HG03039 (cell line): ENCODE measurements around the gene THEMIS.
"Not testable (repeated sequence)": the region's sequence is repeated elsewhere in the genome, so short reads cannot be mapped to it uniquely, and the experiment has no call there.

ENCODE experiments used
- ATAC-seq: cut with Tn5 transposase; IDR thresholded peaks from one replicate; pipeline ENCODE4 v1.9.1; 2021; ENCODE audit warnings: mild to moderate bottlenecking, moderate library complexity; ENCODE audit not compliant: unreplicated experiment

The THEMIS gene

GRCh38 chr6:127812985-127813698, 87.7 kb downstream of the THEMIS start:
- ATAC-seq, result no peak

GRCh38 chr6:127811900-127812570, 88.8 kb downstream of the THEMIS start:
- ATAC-seq, result no peak

GRCh38 chr6:127807806-127808517, 92.9 kb downstream of the THEMIS start:
- no peak for ATAC-seq

- ATAC-seq, result no peak
These were observed 104.1 kb downstream of the THEMIS start for GRCh38 chr6:127796713-127797112.

DNA sequence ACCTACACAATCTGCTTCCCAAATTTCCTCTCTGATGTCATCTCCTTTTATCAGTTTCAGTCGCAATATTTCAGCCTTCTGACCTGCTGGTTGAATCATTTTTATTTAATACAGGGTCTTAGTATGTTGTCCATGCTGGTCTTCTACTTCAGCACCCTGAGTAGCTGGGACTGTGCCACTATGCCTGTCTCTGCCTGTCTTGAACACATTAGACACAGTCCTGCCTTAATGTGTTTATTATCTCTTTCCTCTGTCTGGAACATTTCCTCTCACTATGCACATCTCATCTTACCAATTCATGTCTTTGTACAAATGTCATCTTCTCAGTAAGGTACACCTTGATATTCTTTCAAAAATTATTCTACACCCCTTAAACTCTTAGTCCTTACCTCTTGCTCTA, 106.5 kb downstream of the THEMIS start:
- ATAC-seq, result no peak

- no peak for ATAC-seq
These were observed 107.5 kb downstream of the THEMIS start for GRCh38 chr6:127793396-127793795.

DNA sequence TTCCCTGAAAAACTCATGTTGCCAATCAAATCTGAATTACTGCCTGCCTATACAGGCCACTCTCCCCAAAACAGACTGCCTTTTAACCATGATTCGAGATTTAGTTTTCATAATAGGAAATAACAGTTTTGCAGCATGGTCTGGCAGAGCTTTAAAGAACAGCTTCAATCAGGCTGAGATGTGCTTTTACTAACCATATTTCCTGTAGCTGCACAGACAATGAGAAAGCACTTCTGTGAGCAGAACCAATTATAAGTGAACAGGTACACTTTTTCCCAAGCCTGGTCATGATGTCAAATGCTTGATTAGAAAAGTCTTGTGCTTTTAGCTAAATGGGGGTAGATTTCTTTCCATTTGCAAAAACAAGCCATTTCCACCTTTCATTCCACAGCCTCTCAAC, 108.2 kb downstream of the THEMIS start:
- no peak for ATAC-seq

- ATAC-seq, result no peak
These were observed 108.9 kb downstream of the THEMIS start for GRCh38 chr6:127791779-127792528.

- ATAC-seq, result no peak
These were observed 110.3 kb downstream of the THEMIS start for GRCh38 chr6:127790571-127790970.

- no peak for ATAC-seq
These were observed 114.7 kb downstream of the THEMIS start for GRCh38 chr6:127786109-127786508.

DNA sequence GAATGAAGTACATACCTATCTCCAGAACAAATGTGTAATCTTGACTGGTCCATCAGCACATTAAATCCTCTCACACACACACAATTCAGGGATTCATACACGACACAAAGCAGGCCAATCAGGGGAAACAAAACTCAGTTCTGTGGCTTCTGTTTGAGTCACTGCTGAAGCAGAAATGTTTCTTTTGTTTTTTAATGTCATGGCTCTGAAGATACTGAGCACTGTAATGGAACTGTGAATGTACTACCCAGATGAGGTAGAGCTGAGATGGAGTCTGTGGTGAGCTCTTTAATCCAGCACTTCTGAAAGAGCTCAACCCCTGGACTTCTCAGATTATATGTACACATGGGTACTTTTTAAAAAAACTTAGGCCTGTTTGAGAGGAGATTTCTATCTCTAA, 116.4 kb downstream of the THEMIS start:
- ATAC-seq, result no peak

DNA sequence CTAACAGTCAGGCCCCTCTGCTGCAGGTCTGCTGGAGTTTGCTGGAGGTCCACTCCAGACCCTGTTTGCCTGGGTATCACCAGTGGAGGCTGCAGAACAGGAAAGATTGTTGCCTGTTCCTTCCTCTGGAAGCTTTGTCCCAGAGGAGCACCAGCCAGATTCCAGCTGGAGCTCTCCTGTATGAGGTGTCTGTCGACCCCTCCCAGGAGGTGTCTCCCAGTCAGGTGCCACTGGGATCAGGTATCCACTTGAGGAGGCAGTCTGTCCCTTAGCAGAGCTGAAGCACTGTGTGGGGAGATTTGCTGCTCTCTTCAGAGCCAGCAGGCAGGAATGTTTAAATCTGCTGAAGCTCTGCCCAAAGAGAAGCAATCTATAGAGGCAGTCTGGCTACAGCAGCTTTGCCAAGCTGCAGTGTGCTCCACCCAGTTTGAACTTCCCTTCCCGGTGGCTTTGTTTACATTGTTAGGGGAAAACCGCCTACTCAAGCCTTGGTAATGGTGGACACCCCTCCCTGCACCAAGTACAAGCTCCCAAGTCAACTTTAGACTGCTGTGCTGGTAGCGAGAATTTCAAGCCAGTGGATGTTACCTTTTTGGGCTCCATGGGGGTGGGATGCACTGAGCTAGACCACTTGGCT, 119.1 kb downstream of the THEMIS start:
- ATAC-seq, result not testable (repeated sequence)

DNA sequence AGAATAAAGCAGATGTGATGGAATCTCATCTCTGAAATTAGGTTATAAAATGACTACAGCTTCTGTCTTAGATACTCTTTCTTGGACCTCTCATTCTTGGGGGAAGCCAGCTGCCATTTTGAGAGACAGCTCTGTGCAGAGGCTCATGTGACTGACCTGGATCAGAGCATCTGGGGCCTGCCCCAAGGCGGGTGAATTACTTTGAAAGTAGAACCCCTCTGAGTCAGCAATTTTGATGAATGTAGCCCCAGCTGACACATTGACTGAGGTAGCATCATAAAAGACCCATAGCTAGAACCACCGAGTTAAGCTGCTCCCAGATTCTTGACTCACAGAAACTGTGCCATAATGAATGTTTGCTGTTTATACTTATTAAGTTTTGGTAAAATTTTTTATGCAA, 124.5 kb downstream of the THEMIS start:
- ATAC-seq, result no peak

GRCh38 chr6:127775371-127775770, 125.5 kb downstream of the THEMIS start:
- no peak for ATAC-seq

DNA sequence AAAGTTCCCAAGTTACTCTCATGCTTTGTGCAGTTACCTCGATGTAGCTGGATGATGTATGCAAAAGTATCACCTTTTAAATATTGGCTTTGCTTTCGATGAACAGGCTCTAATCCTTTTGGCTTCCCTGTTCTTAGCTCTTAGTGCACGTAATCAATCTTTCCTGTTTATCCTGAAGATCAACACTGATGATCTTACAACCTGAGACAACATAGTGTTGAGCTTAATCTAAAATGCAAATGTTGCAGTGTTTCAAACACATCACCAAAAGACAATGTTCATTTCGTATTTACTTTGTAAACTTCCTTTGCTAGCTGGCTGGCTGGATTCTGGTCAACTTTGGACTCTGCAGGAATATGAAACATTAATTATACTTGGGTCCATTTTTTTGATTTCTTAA, 132.1 kb downstream of the THEMIS start:
- no peak for ATAC-seq

DNA sequence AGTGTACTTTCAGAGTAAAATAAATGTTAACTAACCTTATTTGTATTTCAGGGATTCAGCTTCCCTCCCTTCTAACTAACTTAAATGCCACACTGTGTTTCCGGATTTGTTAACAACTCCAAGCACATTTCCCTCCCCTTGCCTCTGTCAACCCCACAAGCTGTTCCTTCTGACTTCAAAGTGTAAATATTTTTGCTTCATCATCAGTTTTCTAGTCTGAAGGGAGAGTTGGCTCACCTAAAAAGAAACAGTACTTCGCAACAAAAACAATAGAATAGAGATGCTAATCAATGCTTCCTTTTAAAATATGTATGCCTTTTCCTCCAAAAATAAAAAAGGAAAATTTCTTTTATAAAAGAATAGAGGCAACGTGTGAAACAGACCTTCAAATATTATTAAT, 132.6 kb downstream of the THEMIS start:
- ATAC-seq, result no peak

DNA sequence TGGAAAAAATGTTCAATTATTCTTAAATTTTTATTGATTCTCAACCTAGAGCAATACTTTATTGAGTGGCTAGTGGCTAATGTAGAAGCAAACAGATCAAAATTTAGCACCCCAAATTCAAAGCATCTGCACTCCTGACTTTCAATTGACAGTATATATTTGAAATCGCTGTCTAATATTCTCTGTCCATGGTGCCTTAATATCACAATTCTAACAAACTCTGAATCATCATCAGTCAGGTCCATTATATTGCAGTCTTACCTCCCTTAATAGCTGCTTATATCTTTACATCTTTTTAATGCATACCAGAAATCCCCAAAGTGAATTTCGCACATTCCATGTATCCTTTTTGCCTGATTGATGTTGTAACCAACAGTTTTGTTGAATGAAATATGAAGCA, 134.9 kb downstream of the THEMIS start:
- ATAC-seq, result no peak

DNA sequence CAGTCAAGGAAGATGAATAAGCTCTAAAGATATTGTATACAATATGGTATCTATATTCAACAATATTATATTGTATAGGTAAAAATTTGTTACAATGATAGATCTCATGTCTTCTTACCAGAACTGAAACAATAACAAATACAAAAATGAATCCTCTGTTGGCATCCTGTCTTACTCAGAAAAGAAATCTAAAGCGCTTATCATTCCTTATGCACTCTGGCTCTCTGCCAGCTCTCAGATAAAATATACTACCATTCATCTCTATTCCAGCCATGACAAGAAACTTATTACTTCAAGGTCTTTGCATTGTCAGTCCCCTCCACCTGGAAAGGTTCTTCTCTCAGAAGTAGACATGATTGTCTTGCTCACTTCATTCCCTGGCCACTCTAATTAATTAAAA, 138.6 kb downstream of the THEMIS start:
- no peak for ATAC-seq

GRCh38 chr6:127761084-127761483, 139.8 kb downstream of the THEMIS start:
- ATAC-seq, result no peak

GRCh38 chr6:127749095-127749494, 151.8 kb downstream of the THEMIS start:
- ATAC-seq, result no peak

DNA sequence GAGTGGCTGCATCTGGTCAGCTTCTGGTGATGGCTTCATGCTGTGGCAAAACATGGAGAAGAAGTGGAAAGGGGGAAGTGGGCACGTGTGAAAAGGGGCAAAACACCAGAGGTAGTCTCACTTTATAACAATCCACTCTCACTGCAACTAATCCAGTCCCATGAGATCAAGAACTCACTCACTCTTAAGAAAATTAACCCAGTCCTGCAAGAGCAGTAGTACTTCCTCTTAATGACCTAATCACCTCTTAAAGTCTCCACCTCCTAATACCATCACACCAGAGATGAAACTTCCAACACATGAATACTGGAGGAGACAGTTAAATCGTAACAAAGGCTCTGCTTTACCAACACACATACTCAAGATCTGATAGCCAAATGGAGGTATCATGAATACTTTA, 152.6 kb downstream of the THEMIS start:
- no peak for ATAC-seq
